CD4-positive, alpha-beta T cell treated with Interleukin-6 for 4 hours (primary cell): ENCODE data around the gene PLAAT5.
"Not testable (repeated sequence)": the region's sequence is repeated elsewhere in the genome, so short reads cannot be mapped to it uniquely, and the experiment has no call there.

ENCODE experiments used
- DNase-seq: peaks from one replicate; pipeline ENCODE4 v3.0.0-alpha.2; 2020; ENCODE audit warnings: mixed read lengths

PLAAT5 gene

DNA sequence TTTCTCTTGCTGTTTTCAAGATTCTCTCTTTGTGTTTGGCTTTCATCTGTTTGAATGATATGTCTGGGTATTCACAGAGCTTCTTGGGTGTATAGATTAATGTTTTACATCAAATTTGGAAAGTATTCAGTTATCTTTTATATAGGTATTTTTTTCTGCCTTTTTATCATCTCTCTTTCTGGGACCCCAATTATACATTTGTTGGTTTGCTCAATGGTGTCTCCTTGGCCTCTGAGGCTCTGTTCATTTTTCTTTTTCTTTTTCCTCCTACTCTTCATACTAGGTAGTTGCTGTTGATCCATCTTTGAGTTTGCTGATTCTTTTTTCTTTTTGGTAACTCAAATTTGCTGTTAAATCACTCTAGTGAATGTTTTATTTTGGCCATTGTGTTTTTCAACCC is 14.3 kb downstream of the PLAAT5 start:
- DNase-seq: no peak

DNA sequence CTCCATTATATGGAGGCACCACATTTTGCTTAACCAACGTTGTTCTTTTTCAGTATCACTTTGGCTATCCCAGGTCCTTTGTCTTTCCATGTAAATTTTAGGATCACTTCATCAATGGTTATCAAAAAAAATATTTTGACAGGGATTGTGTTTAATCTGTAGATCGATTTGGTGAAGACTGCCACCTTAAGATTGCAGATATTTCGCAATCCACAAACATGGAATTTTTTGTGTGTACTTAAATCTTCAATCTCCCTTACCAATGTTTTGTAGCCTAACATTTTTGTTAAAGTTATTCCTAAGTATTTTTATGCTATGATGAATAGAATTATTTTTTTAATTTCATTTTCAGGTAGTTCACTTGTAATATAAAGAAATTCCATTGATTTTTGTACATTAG is 18.6 kb downstream of the PLAAT5 start:
- no peak for DNase-seq

DNA sequence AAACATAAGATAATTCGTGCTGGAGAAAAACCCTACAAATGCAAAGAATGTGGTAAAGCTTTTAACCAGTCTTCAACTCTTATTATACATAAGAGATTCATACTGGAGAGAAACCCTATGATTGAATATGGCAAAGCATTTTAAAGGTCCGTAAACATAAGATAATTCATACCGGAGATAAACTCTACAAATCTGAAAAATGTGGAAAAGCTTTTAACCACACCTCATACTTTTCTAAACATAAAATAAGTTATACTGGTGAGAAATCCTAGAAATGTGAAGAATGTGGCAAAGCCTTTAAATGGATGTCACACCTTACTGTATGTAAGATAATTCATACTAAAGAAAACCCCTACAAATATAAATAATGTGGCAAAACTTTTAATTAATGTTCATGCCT is 20.7 kb downstream of the PLAAT5 start:
- no peak for DNase-seq

DNA sequence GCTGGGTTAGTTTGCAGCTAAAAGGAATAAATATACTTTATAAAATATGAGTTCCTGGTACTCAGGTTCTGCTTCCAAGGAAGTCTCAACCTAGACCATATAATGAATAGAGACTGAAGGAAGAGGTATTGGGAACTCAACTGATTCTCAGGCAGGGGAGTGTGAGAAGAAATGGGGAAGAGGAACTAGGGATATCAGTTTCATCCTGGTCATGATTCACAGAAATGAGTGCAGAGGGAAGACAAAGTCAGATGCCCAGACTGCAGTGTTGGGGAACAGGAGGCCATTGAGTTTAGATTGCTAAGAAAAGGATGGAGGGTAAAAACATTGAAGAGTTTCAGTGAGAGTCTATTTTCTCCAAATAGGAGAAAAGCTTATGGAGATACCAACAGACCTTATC is 28.8 kb downstream of the PLAAT5 start:
- no peak for DNase-seq

DNA sequence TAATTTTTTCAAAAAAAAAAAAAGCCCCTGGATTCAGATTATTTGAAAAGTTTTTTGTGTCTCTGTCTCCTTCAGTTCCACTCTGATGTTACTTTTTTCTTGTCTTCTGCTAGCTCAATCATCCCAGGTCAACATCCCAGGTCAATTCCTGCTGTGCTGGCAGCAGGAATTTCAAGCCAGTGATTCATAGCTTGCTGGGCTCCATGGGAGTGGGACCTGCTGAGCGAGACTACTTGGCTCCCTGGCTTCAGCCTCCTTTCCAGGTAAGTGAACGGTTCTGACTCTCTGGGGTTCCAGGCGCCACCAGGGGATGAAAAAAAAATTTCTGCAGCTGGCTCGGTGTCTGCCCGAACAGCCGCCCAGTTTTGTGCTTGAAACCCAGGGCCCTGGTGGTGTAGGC is 31.4 kb downstream of the PLAAT5 start:
- DNase-seq: no peak

DNA sequence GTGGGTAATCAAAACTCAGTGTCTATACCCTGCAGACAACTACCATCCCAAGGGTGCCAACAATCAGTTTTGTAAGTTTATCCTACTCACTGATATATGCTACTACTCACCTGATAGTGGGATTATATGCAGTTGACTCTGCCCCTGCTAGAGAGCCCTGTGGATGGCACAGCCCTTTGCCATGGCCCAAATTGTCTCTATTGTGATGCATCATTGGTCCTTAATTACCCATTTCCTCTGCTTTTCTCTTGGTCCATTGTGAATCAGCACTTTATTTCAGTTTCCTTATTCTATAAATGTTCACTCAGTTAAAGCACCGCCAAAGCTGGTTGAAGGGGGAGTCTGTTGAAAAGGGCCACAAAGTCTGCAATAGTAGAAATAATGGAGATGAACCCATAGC is 42.3 kb downstream of the PLAAT5 start:
- DNase-seq: no peak

DNA sequence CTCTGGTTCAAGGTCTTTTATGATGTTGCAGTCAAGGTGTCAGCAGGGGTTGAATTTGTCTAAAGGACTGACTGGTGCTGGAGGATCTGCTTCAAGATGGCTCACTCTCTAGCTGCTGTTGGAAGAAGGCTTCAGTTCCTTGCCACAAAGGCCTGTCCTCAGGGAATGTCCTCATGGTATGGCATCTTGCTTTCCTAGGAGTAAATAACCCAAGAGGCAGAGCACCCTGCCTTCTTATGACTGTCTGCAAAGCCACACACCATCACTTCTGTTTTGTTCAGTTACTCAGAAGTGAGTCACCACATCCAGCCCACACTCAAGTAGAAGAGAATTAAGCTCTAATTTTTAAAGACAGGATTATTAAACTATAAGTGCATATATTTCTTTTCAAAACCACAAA is 45.2 kb downstream of the PLAAT5 start:
- no peak for DNase-seq

DNA sequence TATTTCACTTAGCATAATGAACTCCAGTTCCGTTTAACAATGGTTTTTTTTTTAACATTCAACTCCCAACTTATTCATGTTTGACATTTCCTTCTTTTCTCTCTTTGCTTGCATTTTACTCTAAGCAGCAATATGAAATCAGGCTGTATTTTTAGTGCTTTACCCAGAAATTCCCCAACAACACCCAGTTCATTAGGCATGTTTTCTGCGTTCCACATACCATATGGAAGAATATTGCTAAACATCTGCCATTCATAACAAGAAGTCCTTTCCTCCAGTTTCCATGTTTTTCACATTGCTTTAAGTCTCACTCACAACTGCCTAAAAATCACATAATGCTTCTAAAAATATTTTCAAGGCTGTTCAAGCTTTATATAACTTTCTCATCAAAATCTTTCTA is 45.8 kb downstream of the PLAAT5 start:
- DNase-seq: no peak

DNA sequence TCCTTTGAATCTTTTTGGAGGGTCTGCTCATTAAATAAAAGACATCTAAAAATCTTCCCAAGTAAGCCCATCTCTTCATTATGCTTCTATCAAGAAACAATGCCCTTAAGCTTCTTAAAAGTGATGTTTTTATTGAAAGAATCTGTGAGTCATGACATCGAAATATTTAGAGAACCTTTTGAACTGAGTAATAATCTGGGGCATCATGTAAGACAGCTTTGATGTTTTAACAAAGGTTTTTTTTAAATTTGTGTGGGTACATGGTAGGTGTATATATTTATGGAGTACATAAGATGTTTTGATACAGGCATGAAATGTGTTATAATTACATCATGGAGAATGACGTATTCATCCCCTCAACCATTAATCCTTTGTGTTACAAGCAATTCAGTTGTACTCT is 46.8 kb downstream of the PLAAT5 start:
- DNase-seq: no peak

DNA sequence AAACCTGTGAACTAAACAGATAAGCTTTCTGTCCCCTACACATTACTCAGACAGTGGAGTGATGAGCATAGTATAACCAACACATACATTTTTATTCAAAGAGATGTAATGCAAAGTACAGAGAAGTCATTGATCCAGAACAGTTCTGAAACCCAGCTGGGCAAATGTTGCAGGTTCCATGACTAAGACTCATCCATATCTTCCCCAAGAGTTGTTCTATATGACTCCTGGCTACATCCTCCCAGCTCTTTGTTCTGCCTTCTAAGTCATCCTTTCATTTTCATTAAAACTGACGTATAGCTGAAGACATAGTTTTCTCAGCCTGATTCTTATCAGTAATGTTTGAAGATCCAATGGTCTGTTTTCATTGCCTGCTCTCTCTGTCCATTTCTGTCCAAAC is 47.3 kb downstream of the PLAAT5 start:
- no peak for DNase-seq

DNA sequence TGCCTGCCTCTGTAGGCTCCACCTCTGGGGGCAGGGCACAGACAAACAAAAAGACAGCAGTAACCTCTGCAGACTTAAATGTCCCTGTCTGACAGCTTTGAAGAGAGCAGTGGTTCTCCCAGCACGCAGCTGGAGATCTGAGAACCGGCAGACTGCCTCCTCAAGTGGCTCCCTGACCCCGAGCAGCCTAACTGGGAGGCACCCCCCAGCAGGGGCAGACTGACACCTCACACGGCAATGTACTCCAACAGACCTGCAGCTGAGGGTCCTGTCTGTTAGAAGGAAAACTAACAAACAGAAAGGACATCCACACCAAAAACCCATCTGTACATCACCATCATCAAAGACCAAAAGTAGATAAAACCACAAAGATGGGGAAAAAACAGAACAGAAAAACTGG is 55.1 kb downstream of the PLAAT5 start:
- DNase-seq: not testable (repeated sequence)

DNA sequence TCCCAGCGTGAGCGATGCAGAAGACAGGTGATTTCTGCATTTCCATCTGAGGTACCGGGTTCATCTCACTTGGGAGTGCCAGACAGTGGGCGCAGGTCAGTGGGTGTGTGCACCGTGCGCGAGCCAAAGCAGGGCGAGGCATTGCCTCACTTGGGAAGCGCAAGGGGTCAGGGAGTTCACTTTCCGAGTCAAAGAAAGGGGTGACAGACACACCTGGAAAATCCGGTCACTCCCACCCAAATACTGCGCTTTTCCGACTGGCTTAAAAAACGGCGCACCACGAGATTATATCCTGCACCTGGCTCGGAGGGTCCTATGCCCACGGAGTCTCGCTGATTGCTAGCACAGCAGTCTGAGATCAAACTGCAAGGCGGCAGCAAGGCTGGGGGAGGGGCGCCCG is 55.6 kb downstream of the PLAAT5 start:
- not testable (repeated sequence) for DNase-seq

DNA sequence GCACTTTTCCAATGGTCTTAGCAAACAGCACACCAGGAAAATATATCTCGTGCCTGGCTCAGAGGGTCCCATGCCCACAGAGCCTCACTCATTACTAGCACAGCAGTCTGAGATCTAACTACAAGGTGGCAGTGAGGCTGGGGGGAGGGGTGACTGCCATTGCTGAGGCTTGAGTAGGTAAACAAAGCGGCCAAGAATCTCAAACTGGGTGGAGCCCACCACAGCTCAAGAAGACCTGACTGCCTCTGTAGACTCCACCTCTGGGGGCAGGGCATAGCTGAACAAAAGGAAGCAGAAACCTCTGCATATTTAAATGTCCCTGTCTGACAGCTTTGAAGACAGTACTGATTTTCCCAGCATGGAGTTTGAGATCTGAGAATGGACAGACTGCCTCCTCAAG is 60.2 kb downstream of the PLAAT5 start:
- not testable (repeated sequence) for DNase-seq

DNA sequence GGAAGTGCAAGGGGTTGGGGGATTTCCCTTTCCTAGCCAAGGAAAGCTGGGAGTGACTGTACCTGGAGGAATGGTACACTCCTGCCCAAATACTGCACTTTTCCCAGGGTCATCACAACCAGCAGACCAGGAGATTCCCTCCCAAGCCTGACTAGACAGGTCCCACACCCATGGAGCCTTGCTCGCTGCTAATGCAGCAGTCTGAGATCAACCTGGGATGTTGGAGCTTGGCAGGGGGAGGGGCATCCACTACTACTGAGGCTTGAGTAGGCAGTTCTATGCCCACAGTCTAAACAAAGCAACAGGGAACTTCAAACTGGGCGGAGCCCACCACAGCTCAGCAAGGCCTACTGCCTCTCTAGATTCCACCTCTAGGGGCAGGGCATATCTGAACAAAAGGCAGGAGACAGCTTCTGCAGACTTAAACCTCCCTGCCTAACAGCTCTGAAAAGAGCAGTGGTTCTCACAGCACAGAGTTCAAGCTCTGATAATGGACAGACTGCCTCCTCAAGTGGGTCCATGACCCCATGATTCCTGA is 62.9 kb downstream of the PLAAT5 start:
- no peak for DNase-seq

DNA sequence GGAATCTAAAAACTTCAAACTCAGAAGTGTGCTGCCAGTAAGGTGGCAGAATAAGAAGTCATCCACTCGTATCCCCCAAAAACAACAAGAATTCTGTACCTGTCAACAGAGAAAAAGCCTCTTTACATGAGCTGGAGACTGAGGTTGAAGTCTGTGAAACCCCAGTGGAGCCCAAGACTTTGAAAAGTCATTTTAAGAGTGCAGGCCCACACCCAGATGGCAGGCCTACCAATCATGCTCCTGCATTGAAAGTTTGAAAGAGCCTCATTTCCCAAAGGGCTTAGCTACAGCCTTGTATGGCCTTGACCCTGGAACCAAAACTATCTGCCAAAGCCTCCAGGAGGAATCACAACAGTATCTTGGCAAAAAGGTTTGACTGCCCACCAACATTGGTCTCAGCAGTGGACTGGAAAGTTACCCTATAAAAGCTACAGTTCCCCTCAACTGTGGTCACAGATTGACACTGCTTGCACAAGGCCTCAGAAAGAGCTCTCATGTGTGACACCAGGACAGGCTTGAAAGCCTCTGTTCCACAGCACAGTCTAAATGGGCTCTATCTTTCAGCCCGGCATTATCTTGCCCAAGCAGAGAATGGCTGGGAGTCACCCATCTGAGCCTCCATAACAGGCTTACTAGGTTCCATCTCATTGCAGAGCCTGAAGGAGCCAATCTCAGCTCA is 73.7 kb downstream of the PLAAT5 start:
- no peak for DNase-seq
